ENCODE results near the gene ACTR1B.

The ACTR1B gene

GRCh38 chr2:97658691-97659157 is 5.1 kb downstream of the ACTR1B start:
- TF ChIP-seq CTCF (IDR thresholded peaks at IDR 0.05; ENCODE audit: insufficient read depth, missing control alignments): no peak
- DNase-seq (ENCODE audit: insufficient read length, low spot score) (no peak), FAIRE-seq (no peak)

GRCh38 chr2:97657986-97658690 is 5.7 kb downstream of the ACTR1B start:
- no peak for TF ChIP-seq CTCF (IDR thresholded peaks at IDR 0.05; ENCODE audit: insufficient read depth, missing control alignments)
- DNase-seq (ENCODE audit: insufficient read length, low spot score) (no peak), FAIRE-seq (no peak)

- no peak for TF ChIP-seq CTCF (IDR thresholded peaks at IDR 0.05; ENCODE audit: insufficient read depth, missing control alignments)
- no peak for FAIRE-seq
These were observed 6.8 kb downstream of the ACTR1B start for GRCh38 chr2:97656905-97657587.

GRCh38 chr2:97656129-97656755 is 7.6 kb downstream of the ACTR1B start:
- FAIRE-seq (no peak), DNase-seq (ENCODE audit: insufficient read length, low spot score) (no peak)
- no peak for TF ChIP-seq CTCF (IDR thresholded peaks at IDR 0.05; ENCODE audit: insufficient read depth, missing control alignments)

More at GRCh38 chr2:97656905-97657587, 6.8 kb downstream of the ACTR1B start:
- DNase-seq (ENCODE audit: insufficient read length, low spot score): no peak

- no peak for FAIRE-seq
- no peak for TF ChIP-seq CTCF (IDR thresholded peaks at IDR 0.05; ENCODE audit: insufficient read depth, missing control alignments)
- no peak for DNase-seq (ENCODE audit: insufficient read length, low spot score)
These were observed 9.1 kb downstream of the ACTR1B start for GRCh38 chr2:97654791-97655190.

- FAIRE-seq (no peak), DNase-seq (ENCODE audit: insufficient read length, low spot score) (no peak)
These were observed 9.5 kb downstream of the ACTR1B start for GRCh38 chr2:97654309-97654708.

More at GRCh38 chr2:97654309-97654708, 9.5 kb downstream of the ACTR1B start:
- TF ChIP-seq CTCF (IDR thresholded peaks at IDR 0.05; ENCODE audit: insufficient read depth, missing control alignments): no peak
